ENCODE results near the gene INSR. TPM values are rescaled to one million over a fixed set of nuclear protein-coding genes. Genes with fewer than 3 reads are reported as not detected.

INSR gene
- total RNA-seq, 1 donor: 44.2 TPM

DNA sequence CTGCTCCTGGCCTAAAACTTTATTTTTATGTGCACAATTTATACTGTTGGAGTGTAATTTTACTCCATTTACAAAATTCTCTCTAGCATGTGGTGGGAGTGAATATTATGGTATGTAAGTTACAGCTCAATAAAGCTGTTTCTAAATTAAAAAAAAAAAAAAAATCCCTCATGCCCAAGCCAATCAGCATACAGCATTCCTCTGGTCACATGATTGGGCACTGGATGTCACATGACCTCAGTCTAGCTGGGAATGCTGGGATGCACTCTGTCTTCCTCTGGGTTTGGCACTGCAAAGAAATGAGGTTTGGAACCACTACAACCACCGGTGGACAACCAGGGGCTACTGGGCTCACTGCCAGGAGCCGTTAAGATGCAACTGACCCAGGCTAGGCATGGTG, 157.1 kb downstream of the INSR start:
- DNase-seq (ENCODE audit: insufficient read length, low spot score, missing footprints): no peak
- no peaks in the 10 kb centered on the region for H3K9me3 ChIP-seq (ENCODE audit: low read depth, low read length)
- H3K27ac ChIP-seq (ENCODE audit: low read depth, low read length): no peak overlapping the region
- H2AFZ ChIP-seq (ENCODE audit: low read length): no peak overlapping the region
- H3K4me2 ChIP-seq (ENCODE audit: insufficient read depth, low read length): no peak overlapping the region
- TF ChIP-seq, protein P1, sequence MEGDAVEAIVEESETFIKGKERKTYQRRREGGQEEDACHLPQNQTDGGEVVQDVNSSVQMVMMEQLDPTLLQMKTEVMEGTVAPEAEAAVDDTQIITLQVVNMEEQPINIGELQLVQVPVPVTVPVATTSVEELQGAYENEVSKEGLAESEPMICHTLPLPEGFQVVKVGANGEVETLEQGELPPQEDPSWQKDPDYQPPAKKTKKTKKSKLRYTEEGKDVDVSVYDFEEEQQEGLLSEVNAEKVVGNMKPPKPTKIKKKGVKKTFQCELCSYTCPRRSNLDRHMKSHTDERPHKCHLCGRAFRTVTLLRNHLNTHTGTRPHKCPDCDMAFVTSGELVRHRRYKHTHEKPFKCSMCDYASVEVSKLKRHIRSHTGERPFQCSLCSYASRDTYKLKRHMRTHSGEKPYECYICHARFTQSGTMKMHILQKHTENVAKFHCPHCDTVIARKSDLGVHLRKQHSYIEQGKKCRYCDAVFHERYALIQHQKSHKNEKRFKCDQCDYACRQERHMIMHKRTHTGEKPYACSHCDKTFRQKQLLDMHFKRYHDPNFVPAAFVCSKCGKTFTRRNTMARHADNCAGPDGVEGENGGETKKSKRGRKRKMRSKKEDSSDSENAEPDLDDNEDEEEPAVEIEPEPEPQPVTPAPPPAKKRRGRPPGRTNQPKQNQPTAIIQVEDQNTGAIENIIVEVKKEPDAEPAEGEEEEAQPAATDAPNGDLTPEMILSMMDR (IDR thresholded peaks at IDR 0.05; ENCODE audit: extremely low read depth, low read depth, low read length): no peak
- H3K79me2 ChIP-seq (ENCODE audit: insufficient read depth, low read length): no peaks in the 10 kb centered on the region
- H3K27me3 ChIP-seq (ENCODE audit: insufficient read depth, low read length): no peaks in the 10 kb centered on the region
- no peaks in the 10 kb centered on the region for H4K20me1 ChIP-seq (ENCODE audit: insufficient read depth, low read length)
- no peaks in the 10 kb centered on the region for H3K4me1 ChIP-seq (ENCODE audit: insufficient read depth, low read length)
- H3K36me3 ChIP-seq (ENCODE audit: insufficient read depth, low read length): peaks cover 4% of the 10 kb centered on the region
- no peak overlapping the region for H3K4me3 ChIP-seq (ENCODE audit: insufficient read depth, low read length)

DNA sequence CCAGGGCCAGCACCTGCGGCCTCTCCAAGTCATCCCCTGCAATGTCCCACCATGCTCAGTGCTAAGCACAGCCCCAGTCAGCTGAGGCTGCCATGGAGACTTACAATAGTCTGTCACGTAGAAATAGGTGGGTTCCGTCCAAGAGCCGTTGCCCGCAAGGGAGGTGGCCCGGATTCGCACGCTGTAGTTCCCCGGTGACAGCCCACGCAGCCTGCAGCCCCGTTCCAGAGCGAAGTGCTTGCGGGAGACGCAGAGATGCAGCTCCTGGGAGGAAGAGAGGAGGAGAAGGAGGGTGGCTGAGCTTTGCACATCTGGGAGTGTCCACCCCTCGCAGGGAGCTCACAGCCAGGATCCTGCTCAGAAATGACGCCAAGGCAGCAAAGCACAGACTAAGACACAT, 162.2 kb downstream of the INSR start:
- Histone ChIP-seq H3K4me3 (ENCODE audit: insufficient read depth, low read length) (no peak overlapping the region), H2AFZ (ENCODE audit: low read length) (no peak overlapping the region), H3K79me2 (ENCODE audit: insufficient read depth, low read length) (no peaks in the 10 kb centered on the region), H4K20me1 (ENCODE audit: insufficient read depth, low read length) (no peaks in the 10 kb centered on the region), H3K9me3 (ENCODE audit: low read depth, low read length) (no peaks in the 10 kb centered on the region), H3K4me1 (ENCODE audit: insufficient read depth, low read length) (no peaks in the 10 kb centered on the region), H3K27me3 (ENCODE audit: insufficient read depth, low read length) (no peaks in the 10 kb centered on the region), H3K36me3 (ENCODE audit: insufficient read depth, low read length) (no peaks in the 10 kb centered on the region), H3K4me2 (ENCODE audit: insufficient read depth, low read length) (no peak overlapping the region), H3K27ac (ENCODE audit: low read depth, low read length) (no peak overlapping the region)
- TF ChIP-seq, protein P1 (IDR thresholded peaks at IDR 0.05; ENCODE audit: extremely low read depth, low read depth, low read length): no peak
- DNase-seq (ENCODE audit: insufficient read length, low spot score, missing footprints): no peak

DNA sequence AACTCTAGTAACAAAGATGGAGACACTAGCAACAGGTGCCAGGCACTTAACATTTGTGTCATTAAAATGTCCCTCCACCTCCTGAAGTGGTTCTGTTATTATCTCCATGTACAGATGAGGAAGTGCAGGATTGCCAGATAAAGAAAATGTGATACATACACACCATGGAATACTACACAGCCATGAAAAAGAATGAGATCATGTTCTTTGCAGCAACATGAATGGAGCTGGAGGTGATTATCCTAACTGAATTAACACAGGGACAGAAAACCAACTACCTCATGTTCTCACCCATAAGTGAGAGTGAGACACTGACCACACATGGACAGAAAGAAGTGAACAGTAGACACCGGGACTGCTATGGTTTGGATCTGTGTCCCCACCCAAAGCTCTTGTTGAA, 164.2 kb downstream of the INSR start:
- Histone ChIP-seq H3K36me3 (ENCODE audit: insufficient read depth, low read length) (peaks cover 7% of the 10 kb centered on the region), H3K27me3 (ENCODE audit: insufficient read depth, low read length) (no peaks in the 10 kb centered on the region), H4K20me1 (ENCODE audit: insufficient read depth, low read length) (no peaks in the 10 kb centered on the region), H3K27ac (ENCODE audit: low read depth, low read length) (no peak overlapping the region), H3K9me3 (ENCODE audit: low read depth, low read length) (peaks cover 12% of the 10 kb centered on the region), H2AFZ (ENCODE audit: low read length) (no peak overlapping the region), H3K4me2 (ENCODE audit: insufficient read depth, low read length) (no peak overlapping the region), H3K79me2 (ENCODE audit: insufficient read depth, low read length) (no peaks in the 10 kb centered on the region), H3K4me1 (ENCODE audit: insufficient read depth, low read length) (no peaks in the 10 kb centered on the region), H3K4me3 (ENCODE audit: insufficient read depth, low read length) (no peak overlapping the region)
- DNase-seq (ENCODE audit: insufficient read length, low spot score, missing footprints): no peak
- TF ChIP-seq, protein P1 (IDR thresholded peaks at IDR 0.05; ENCODE audit: extremely low read depth, low read depth, low read length): no peak

DNA sequence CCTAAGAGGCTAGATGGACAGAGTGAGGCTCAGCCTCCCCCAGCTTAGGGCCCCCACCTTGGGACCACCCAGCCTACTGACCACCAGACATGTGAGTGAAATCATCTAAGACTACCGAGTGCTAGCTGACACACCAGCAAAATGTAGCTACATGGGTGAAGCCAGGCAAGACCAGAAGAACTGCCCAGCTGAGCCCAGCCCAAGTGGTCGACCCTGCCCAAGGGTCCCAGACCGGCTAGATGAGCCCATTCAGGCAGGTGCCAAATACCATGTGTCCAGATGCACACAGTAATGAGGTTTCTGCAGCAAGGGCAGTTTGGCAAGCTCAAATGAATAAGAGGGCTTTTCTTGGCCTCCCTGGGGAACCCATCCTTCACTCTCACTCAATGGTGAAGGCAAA, 168.1 kb downstream of the INSR start:
- DNase-seq (ENCODE audit: insufficient read length, low spot score, missing footprints): no peak
- TF ChIP-seq, protein P1 (IDR thresholded peaks at IDR 0.05; ENCODE audit: extremely low read depth, low read depth, low read length): no peak

More for the DNA sequence above, 168.1 kb downstream of the INSR start:
- no peaks in the 10 kb centered on the region for H3K27me3 ChIP-seq (ENCODE audit: insufficient read depth, low read length)
- H3K4me2 ChIP-seq (ENCODE audit: insufficient read depth, low read length): no peak overlapping the region
- H3K79me2 ChIP-seq (ENCODE audit: insufficient read depth, low read length): no peaks in the 10 kb centered on the region
- H3K36me3 ChIP-seq (ENCODE audit: insufficient read depth, low read length): peaks cover 7% of the 10 kb centered on the region
- no peak overlapping the region for H3K27ac ChIP-seq (ENCODE audit: low read depth, low read length)
- H3K4me3 ChIP-seq (ENCODE audit: insufficient read depth, low read length): no peak overlapping the region
- H2AFZ ChIP-seq (ENCODE audit: low read length): no peak overlapping the region
- peaks cover 12% of the 10 kb centered on the region for H3K9me3 ChIP-seq (ENCODE audit: low read depth, low read length)
- H4K20me1 ChIP-seq (ENCODE audit: insufficient read depth, low read length): no peaks in the 10 kb centered on the region
- H3K4me1 ChIP-seq (ENCODE audit: insufficient read depth, low read length): no peaks in the 10 kb centered on the region
